Fibroblast of lung (primary cell): ENCODE results near the gene DRD1. TPM values are rescaled to one million over a fixed set of nuclear protein-coding genes. Genes with fewer than 3 reads are reported as not detected.

Experiments
- DNase-seq, 2 donors: peaks; one replicate each; pipeline versions ENCODE4 v3.0.0 to v3.0.0-alpha.2; 2010; ENCODE audit warnings: low read depth in 2 of 2
- H2AFZ ChIP-seq: 2 replicates; pipeline ENCODE4 v1.5.1; 2012; ENCODE audit warnings: low read length, control low read depth, inconsistent platforms
- H3K27ac ChIP-seq: 2 replicates; pipeline ENCODE4 v1.5.1; 2011; ENCODE audit warnings: low read length, control low read depth; ENCODE audit not compliant: insufficient read depth
- H3K27me3 ChIP-seq: 2 replicates; pipeline ENCODE4 v1.5.1; 2011; ENCODE audit warnings: mild to moderate bottlenecking, low read length; ENCODE audit not compliant: control insufficient read depth, insufficient read depth
- H3K36me3 ChIP-seq: 2 replicates; pipeline ENCODE4 v1.5.1; 2011; ENCODE audit warnings: low read length; ENCODE audit not compliant: control insufficient read depth, insufficient read depth
- H3K4me1 ChIP-seq: 2 replicates; pipeline ENCODE4 v1.5.1; 2011; ENCODE audit warnings: low read length; ENCODE audit not compliant: control insufficient read depth, insufficient read depth; ENCODE audit errors: extremely low read depth
- H3K4me2 ChIP-seq: 2 replicates; pipeline ENCODE4 v1.5.1; 2011; ENCODE audit warnings: low read length, control low read depth; ENCODE audit not compliant: insufficient read depth; ENCODE audit errors: extremely low read depth
- H3K4me3 ChIP-seq, 4 experiments: fragments of 200-600 bp in 1 of 4; sonication (generic) in 1 of 4; replicated peaks in 1 of 4; 2 replicates each; pipeline ENCODE4 v1.5.1; 2011 to 2016; ENCODE audit warnings: low read length in 4 of 4, low read depth in 3 of 4, mild to moderate bottlenecking in 3 of 4, control low read depth in 2 of 4, inconsistent platforms in 1 of 4, mixed read lengths in 1 of 4; ENCODE audit not compliant: insufficient read depth in 1 of 4; ENCODE audit errors: control extremely low read depth in 1 of 4
- H3K79me2 ChIP-seq: 2 replicates; pipeline ENCODE4 v1.5.1; 2012; ENCODE audit warnings: mild to moderate bottlenecking, low read length, inconsistent platforms; ENCODE audit not compliant: control insufficient read depth, insufficient read depth
- H3K9ac ChIP-seq: 2 replicates; pipeline ENCODE4 v1.5.1; 2011; ENCODE audit warnings: mild to moderate bottlenecking, low read length, control low read depth; ENCODE audit not compliant: insufficient read depth
- H3K9me3 ChIP-seq: 2 replicates; pipeline ENCODE4 v1.5.1; 2012; ENCODE audit warnings: low read depth, low read length; ENCODE audit not compliant: control insufficient read depth, insufficient read depth
- H4K20me1 ChIP-seq: 2 replicates; pipeline ENCODE4 v1.5.1; 2011; ENCODE audit warnings: low read length; ENCODE audit not compliant: control insufficient read depth, insufficient read depth; ENCODE audit errors: extremely low read depth
- CTCF ChIP-seq, 2 donors: IDR thresholded peaks in 1 of 2; conservative IDR thresholded peaks in 1 of 2; 1 replicate in 1 of 2; 2 replicates in 1 of 2; pipeline ENCODE4 v1.5.1; 2011 to 2012; ENCODE audit warnings: low read length in 2 of 2, control low read depth in 1 of 2, inconsistent platforms in 1 of 2, low read depth in 1 of 2, mild to moderate bottlenecking in 1 of 2
- EZH2 ChIP-seq: IDR thresholded peaks from 2 replicates; pipeline ENCODE4 v1.5.1; 2012; ENCODE audit warnings: low read length, control low read depth, mild to moderate bottlenecking; ENCODE audit errors: missing control alignments
- polyA plus RNA-seq, 2 donors: library from polyadenylated mRNA; depleted of rRNA in 1 of 2; stranded (reverse) in 1 of 2; unstranded in 1 of 2; fragments of >200 nt; gene quantifications; 2 replicates each; pipeline ENCODE4 v1.2.1, GENCODE V29; 2011 to 2012; ENCODE audit warnings: missing spikeins in 1 of 2
- total RNA-seq: library from RNA; depleted of rRNA; stranded (reverse); fragments of >200 nt; gene quantifications from 2 replicates; pipeline ENCODE4 v1.2.1, GENCODE V29; 2014

DRD1 gene
- total and polyA plus RNA-seq, 2 donors (not counting 1 experiment from before 2014, with no cell fraction given), result 0.19 to 2.0 TPM

GRCh38 chr5:175470781-175471180 lies 26.8 kb upstream of the DRD1 start:
- TF ChIP-seq CTCF (conservative IDR thresholded peaks at IDR 0.05 in 1 of 2, IDR thresholded peaks at IDR 0.05 in 1 of 2; ENCODE audit: low read depth in 1 of 2, low read length in 2 of 2), result no peak
- TF ChIP-seq EZH2, result no peak
- H3K36me3 ChIP-seq, result no peaks in the 10 kb centered on the region
- H3K27me3 ChIP-seq, result peaks cover 7% of the 10 kb centered on the region
- H2AFZ ChIP-seq, result no peak overlapping the region
- H3K9me3 ChIP-seq, result no peaks in the 10 kb centered on the region
- H3K79me2 ChIP-seq, result no peaks in the 10 kb centered on the region
- no peaks in the 10 kb centered on the region for H4K20me1 ChIP-seq
- no peak overlapping the region for H3K9ac ChIP-seq
- no peak overlapping the region for H3K4me2 ChIP-seq
- DNase-seq, result no peak
- H3K4me3 ChIP-seq, result no peak overlapping the region
- H3K27ac ChIP-seq, result no peak overlapping the region
- H3K4me1 ChIP-seq, result no peaks in the 10 kb centered on the region

DNA sequence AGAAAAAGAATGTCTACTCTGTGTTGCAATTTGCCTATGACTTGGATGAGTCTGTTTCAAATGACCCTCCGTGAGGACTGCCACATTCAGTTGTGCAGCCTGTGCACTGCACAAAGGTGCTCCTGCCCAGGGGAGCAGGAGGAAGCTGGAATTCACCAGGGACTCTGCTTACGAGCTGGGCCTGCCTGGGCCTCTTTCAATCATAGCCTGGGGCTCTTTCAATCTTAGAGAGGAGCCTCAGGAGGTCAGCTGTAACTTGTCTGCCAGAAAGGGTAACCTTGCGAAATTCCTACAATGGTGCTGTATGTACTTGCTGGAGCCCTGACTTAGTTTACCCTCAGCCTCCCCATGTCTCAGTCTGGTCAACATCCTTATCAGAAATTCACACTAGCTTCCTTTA lies 25.9 kb upstream of the DRD1 start:
- DNase-seq, result no peak
- Histone ChIP-seq H3K9ac (no peak overlapping the region), H4K20me1 (no peaks in the 10 kb centered on the region), H3K27me3 (peaks cover 7% of the 10 kb centered on the region), H3K4me2 (no peak overlapping the region), H3K4me1 (no peaks in the 10 kb centered on the region), H3K36me3 (no peaks in the 10 kb centered on the region), H2AFZ (no peak overlapping the region), H3K9me3 (no peaks in the 10 kb centered on the region), H3K27ac (no peak overlapping the region), H3K79me2 (no peaks in the 10 kb centered on the region), H3K4me3 (no peak overlapping the region)
- TF ChIP-seq EZH2 (no peak), CTCF (conservative IDR thresholded peaks at IDR 0.05 in 1 of 2, IDR thresholded peaks at IDR 0.05 in 1 of 2; ENCODE audit: low read depth in 1 of 2, low read length in 2 of 2) (no peak)

GRCh38 chr5:175468892-175469291 lies 24.9 kb upstream of the DRD1 start:
- no peaks in the 10 kb centered on the region for H3K27me3 ChIP-seq
- no peak overlapping the region for H3K9ac ChIP-seq
- H3K36me3 ChIP-seq, result no peaks in the 10 kb centered on the region
- H3K27ac ChIP-seq, result no peak overlapping the region
- no peak for DNase-seq
- H3K4me1 ChIP-seq, result no peaks in the 10 kb centered on the region
- TF ChIP-seq CTCF (conservative IDR thresholded peaks at IDR 0.05 in 1 of 2, IDR thresholded peaks at IDR 0.05 in 1 of 2; ENCODE audit: low read depth in 1 of 2, low read length in 2 of 2) (no peak), EZH2 (no peak)
- no peak overlapping the region for H3K4me3 ChIP-seq
- H4K20me1 ChIP-seq, result no peaks in the 10 kb centered on the region
- no peak overlapping the region for H3K4me2 ChIP-seq
- no peaks in the 10 kb centered on the region for H3K79me2 ChIP-seq
- no peaks in the 10 kb centered on the region for H3K9me3 ChIP-seq
- no peak overlapping the region for H2AFZ ChIP-seq
